Activated CD8-positive, alpha-beta memory T cell treated with anti-CD3 and anti-CD28 coated beads, Interleukin-2, amount 50 U/mL, for 1 hour (primary cell): ENCODE results near the gene SEZ6.

Source experiments
- DNase-seq: peaks from one replicate; pipeline ENCODE4 v3.0.0-alpha.2; 2020; ENCODE audit errors: extremely low read depth

The SEZ6 gene

DNA sequence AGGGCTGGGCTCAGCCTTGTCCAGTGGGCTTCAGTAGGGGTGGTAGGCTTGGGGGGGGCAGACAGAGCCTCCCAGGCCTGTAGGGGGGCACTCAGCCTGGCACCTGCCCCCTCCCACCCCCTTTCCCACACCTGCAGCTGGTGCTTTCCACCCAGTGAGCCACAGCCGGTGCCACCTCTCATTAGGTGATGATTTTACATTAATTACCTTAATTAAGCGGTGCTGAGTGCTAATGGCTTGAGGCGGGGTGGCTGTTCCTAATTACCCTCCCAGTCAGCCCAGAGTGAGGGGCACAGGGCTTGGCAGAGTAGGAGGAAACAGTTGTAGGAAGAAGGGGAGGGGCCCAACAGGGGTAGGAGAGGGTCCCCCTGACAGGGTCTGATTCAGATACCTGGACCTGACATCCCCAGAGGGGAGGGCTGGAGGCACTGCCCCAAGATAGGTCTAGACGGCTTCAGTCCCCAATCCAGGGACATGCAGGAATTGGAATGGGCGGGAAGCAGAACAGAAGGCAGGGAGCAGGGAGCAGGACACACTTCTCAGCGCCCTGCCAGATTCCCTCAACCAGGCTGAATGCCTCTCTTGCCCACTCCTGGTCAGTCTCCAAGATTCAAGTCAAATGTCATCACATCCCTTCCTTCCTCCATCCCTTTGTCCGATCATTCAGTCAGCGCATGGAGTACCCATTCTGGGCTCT is 28.0 kb downstream of the SEZ6 start:
- no peak for DNase-seq

DNA sequence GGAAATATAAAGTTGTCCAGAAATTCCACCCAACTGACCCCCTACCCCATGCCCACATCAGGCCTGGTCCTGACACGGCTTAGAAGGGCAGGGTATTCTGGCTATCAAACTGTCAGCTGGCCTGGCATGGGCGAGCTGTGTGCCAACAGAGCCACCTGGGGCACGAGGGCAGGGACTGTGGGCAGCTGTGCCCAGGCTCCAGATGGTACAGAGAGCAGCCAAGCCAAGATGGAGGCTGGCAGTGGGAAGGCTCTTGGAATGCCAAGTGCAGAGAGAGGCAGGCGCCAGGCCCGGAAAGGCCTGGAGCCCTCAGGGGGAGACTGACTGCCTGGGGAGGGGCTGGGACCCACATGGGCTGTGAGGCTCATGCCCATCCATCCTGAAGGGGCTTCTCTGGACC is 30.2 kb downstream of the SEZ6 start:
- no peak for DNase-seq

GRCh38 chr17:28975031-28975430 is 30.8 kb downstream of the SEZ6 start:
- no peak for DNase-seq

GRCh38 chr17:28974451-28974850 is 31.4 kb downstream of the SEZ6 start:
- no peak for DNase-seq

GRCh38 chr17:28973425-28973824 is 32.4 kb downstream of the SEZ6 start:
- DNase-seq, result no peak

- no peak for DNase-seq
Measured at GRCh38 chr17:28972437-28972836, 33.4 kb downstream of the SEZ6 start.

GRCh38 chr17:28970879-28971278 is 35.0 kb downstream of the SEZ6 start:
- no peak for DNase-seq

DNA sequence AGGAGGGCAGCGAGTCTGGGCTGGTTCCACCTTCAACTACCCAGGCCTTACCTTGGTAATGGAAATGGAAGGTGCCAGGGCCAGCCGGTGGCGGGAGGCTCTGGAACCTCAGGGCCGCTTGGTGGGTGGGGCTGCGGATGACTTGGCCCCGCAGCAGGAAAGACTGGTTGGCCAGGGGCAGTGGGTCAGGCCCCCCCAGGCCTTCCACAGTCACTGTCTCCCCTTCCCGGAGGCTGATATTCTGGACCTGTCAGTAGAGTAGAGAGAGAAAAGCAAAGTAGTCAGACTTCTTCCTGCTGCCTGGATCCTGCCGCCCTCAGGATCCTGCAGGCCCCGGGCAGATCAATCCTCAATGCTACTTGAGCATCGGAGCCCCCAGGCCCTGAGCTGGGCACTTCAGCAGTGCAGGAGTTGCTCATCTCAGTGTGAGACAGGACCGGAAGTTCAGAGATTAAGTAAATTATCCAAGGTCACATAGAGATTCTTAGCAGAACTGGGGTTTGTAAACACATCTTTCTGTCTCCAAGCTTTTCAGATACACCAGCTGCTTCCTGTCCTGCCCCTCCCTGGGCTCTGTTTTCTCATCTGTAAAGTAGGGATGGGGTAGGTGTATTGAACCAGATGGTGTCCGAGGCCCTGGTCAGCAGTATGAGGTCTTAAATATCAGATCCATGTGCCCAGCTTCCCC is 36.0 kb downstream of the SEZ6 start:
- no peak for DNase-seq

DNA sequence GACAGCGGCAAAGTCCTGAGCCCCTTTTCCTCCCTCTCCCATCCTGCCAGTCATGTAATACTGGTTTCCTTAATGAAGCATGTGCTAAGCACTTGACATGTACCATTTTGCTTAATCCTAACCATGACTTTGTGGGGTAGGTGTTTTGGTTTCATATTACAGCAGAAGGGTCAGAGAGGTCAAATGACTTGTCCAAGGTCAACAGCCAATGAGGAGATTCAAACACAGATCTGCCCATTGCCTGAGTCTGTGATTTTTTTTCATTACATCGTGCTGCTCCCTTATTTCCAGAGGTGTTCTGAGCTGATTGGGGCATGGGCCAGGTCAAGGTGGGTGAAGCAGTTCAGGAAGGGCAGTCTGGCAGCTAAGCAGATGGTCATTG is 36.9 kb downstream of the SEZ6 start:
- no peak for DNase-seq

- DNase-seq, result no peak
Measured at GRCh38 chr17:28968231-28968913, 37.5 kb downstream of the SEZ6 start.

- DNase-seq, result no peak
Measured at GRCh38 chr17:28967221-28968135, 38.4 kb downstream of the SEZ6 start.

DNA sequence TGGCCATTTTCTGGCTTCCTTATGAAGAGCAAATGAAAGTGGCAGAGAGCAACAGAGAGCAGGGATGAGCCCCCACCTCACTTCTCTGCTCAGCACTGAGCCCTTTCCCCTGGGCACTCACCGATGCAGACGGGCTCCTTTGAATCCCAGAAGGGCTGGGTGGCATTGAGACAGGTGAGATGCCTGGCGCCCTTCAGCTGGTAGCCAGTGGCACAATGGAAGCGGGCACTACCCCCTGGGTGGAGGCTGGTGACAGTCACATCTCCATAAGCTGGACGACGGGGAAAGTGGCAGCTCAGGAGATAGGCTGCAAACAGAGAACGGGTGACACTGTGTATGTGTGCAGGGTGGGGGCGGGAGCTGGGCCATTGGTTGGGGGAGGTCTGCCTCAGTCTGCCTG is 42.0 kb downstream of the SEZ6 start:
- no peak for DNase-seq

- no peak for DNase-seq
Measured at GRCh38 chr17:28963055-28963611, 42.7 kb downstream of the SEZ6 start.

DNA sequence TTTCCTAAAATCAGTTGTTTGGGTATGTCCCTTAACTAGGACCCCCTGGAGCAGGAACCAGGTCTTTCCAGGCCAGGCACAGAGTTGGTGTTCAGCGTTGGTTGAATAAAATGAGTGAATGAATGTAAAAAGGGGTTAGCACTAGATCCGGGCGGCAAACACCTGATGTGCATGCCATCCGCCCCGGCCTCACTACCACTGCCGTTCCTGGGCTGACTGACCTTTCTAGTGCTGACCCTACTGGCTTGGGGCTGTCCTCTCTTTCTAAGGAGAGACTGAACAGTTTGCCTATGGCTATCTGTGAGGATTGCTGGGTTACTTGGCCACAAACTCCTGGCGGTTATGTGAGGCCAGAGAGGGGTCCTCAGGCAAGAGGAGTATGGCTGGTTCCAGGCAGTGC is 44.4 kb downstream of the SEZ6 start:
- DNase-seq, result no peak

GRCh38 chr17:28960256-28961061 is 45.4 kb downstream of the SEZ6 start:
- no peak for DNase-seq

DNA sequence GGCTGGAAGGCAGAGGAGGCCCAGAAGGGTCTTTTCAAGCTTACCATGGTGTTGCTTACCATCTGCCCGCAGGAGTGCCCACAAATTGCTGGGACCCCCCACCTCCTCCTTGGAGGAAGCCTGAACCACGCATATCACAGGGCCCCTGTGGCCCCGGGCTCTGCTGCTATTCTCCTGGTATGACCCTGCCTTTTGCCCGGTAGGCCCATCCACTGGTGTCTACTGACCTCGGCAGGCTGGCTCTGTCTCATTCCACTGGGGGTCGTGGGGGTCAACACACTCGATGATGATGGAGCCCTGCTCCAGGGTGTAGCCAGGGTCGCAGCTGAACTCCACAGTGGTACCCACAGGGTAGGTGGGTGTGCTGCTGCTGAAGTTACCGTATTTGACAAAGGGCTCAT is 46.4 kb downstream of the SEZ6 start:
- no peak for DNase-seq

- no peak for DNase-seq
Measured at GRCh38 chr17:28958820-28959455, 46.9 kb downstream of the SEZ6 start.

- DNase-seq, result no peak
Measured at GRCh38 chr17:28957992-28958355, 47.9 kb downstream of the SEZ6 start.

- DNase-seq, result no peak
Measured at GRCh38 chr17:28957277-28957991, 48.4 kb downstream of the SEZ6 start.

DNA sequence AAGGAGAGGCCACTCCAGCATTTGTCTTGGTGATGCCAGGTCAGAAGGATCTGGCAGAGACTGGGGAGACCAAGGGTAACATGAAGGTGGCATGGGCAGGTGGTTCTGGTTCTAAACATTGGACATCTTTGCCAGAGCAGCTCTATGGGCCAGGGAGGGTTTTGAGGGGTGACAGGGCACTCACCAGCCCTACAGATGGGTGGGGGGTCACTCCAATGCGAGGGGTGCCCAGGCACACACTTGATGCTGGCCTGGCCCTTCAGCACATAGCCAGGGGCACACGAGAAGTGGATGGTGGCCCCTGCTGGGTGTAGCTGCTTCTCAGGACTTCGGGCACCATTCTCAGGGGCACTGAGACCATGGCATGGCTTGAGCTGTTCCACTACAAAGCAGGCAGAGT is 49.0 kb downstream of the SEZ6 start:
- DNase-seq, result no peak
